HEK293T (cell line): ENCODE results near the gene PSAPL1.

Experiments used
- CTCF ChIA-PET: fragments of 350-600 bp; formaldehyde crosslinking; extraction: SDS; loops from one replicate; lab custom pipeline; 2021; ENCODE audit warnings: antibody characterized with exemption, inconsistent platforms; lab: Yijun Ruan, JAX
- POLR2A ChIA-PET: fragments of 350-600 bp; formaldehyde crosslinking; extraction: SDS; loops from one replicate; lab custom pipeline; 2020; ENCODE audit warnings: antibody characterized with exemption, inconsistent platforms; lab: Yijun Ruan, JAX
- DNase-seq: peaks from one replicate; pipeline ENCODE4 v3.0.0; 2012; ENCODE audit warnings: mixed read lengths; ENCODE audit errors: extremely low spot score
- ARNT ChIP-seq: fragments of 450-650 bp; IDR thresholded peaks from 2 replicates; pipeline ENCODE4 v1.6.1; 2017; ENCODE audit warnings: mild to moderate bottlenecking
- BHLHE40 ChIP-seq: fragments of 450-650 bp; IDR thresholded peaks from 2 replicates; pipeline ENCODE4 v1.6.1; 2016; ENCODE audit warnings: mild to moderate bottlenecking, moderate library complexity, borderline replicate concordance
- CTBP1 ChIP-seq: fragments of 450-650 bp; IDR thresholded peaks from 2 replicates; pipeline ENCODE4 v1.6.1; 2016; ENCODE audit warnings: borderline replicate concordance
- ELF4 ChIP-seq: fragments of 450-650 bp; IDR thresholded peaks from 2 replicates; pipeline ENCODE4 v1.6.1; 2017; ENCODE audit warnings: antibody characterized with exemption
- FOXA1 ChIP-seq: fragments of 450-650 bp; IDR thresholded peaks from 2 replicates; pipeline ENCODE4 v1.6.1; 2016; ENCODE audit warnings: mild to moderate bottlenecking
- FOXK2 ChIP-seq: fragments of 450-650 bp; IDR thresholded peaks from 2 replicates; pipeline ENCODE4 v1.6.1; 2016; ENCODE audit warnings: mild to moderate bottlenecking
- FOXM1 ChIP-seq: fragments of 450-650 bp; IDR thresholded peaks from 2 replicates; pipeline ENCODE4 v1.6.1; 2017; ENCODE audit warnings: mild to moderate bottlenecking, borderline replicate concordance
- HDGF ChIP-seq: fragments of 450-650 bp; IDR thresholded peaks from 2 replicates; pipeline ENCODE4 v1.6.1; 2017; ENCODE audit warnings: antibody characterized with exemption, borderline replicate concordance
- L3MBTL2 ChIP-seq: fragments of 450-650 bp; conservative IDR thresholded peaks from 2 replicates; pipeline ENCODE4 v1.6.1; 2016; ENCODE audit warnings: mild to moderate bottlenecking
- LEF1 ChIP-seq: fragments of 450-650 bp; IDR thresholded peaks from 2 replicates; pipeline ENCODE4 v1.6.1; 2017; ENCODE audit warnings: mild to moderate bottlenecking, borderline replicate concordance
- NFRKB ChIP-seq: fragments of 450-650 bp; IDR thresholded peaks from 2 replicates; pipeline ENCODE4 v1.6.1; 2016; ENCODE audit warnings: mild to moderate bottlenecking, moderate library complexity
- PKNOX1 ChIP-seq: fragments of 450-650 bp; IDR thresholded peaks from 2 replicates; pipeline ENCODE4 v1.6.1; 2016
- SP1 ChIP-seq: fragments of 450-650 bp; IDR thresholded peaks from 2 replicates; pipeline ENCODE4 v1.6.1; 2017
- SUZ12 ChIP-seq: fragments of 450-650 bp; IDR thresholded peaks from 2 replicates; pipeline ENCODE4 v1.6.1; 2016; ENCODE audit warnings: mild to moderate bottlenecking
- TARDBP ChIP-seq: fragments of 450-650 bp; IDR thresholded peaks from 2 replicates; pipeline ENCODE4 v1.6.1; 2016
- ZNF384 ChIP-seq: fragments of 450-650 bp; IDR thresholded peaks from 2 replicates; pipeline ENCODE4 v1.6.1; 2016

PSAPL1 gene

DNA sequence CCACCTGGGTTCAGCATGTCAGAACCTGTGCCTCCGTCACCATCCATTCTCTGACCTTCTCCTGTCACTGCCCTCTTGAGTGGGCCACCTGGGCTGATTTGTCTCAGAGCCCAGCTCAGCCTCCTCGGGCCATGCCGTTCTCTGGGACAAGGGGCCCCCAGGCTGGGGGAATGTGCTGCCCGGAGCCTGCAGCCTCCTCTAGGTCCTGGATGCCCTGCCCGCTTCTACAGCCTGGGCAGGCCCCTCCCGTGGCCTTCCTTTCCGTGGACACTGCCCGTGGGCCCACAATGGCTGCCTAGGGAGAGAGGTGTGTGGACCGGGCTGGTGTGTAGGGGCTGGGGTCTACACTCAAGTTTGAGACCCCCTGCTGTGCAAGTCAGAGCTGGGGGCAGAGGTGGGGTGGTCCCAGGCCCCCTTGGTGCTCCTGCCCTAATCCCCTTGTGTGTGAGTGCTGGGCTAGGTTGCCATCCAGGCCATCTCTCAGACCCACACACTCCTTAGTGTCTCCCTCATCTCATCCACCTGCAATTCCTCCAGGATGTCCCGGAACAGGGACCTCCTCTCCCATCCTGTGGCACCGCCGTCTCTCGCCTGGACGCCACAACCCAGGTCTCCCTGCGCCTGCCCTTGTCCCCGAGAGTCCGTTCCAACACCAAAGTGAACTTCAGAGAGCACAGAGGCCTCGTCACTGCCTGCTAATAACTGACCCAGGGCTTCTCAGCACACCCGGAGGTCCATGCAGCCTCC is 12.4 kb downstream of the PSAPL1 start:
- POLR2A ChIA-PET: no interaction called here
- DNase-seq: no peak
- TF ChIP-seq FOXM1 (no peak), CTBP1 (no peak), ELF4 (no peak), TARDBP (no peak), SP1 (no peak), ZNF384 (no peak), LEF1 (no peak), BHLHE40 (no peak), NFRKB (no peak), L3MBTL2 (no peak)
- CTCF ChIA-PET: no interaction called here

GRCh38 chr4:7421356-7422150 is 13.2 kb downstream of the PSAPL1 start:
- ChIA-PET POLR2A (no interaction called here), CTCF (no interaction called here)
- DNase-seq: no peak

GRCh38 chr4:7420661-7421040 is 14.1 kb downstream of the PSAPL1 start:
- POLR2A ChIA-PET: no interaction called here
- CTCF ChIA-PET: no interaction called here
- TF ChIP-seq HDGF (no peak), LEF1 (no peak), NFRKB (no peak), BHLHE40 (no peak), SUZ12 (no peak), FOXM1 (no peak), FOXK2 (no peak), PKNOX1 (no peak), TARDBP (no peak), ARNT (no peak), FOXA1 (no peak), SP1 (no peak), CTBP1 (no peak), ELF4 (no peak), ZNF384 (no peak), L3MBTL2 (no peak)

More at GRCh38 chr4:7421356-7422150, 13.2 kb downstream of the PSAPL1 start:
- TF ChIP-seq CTBP1 (no peak), FOXA1 (no peak), ZNF384 (no peak), L3MBTL2 (no peak), ELF4 (no peak), NFRKB (no peak), TARDBP (no peak), BHLHE40 (no peak), HDGF (no peak), SP1 (no peak), LEF1 (no peak), FOXM1 (no peak), ARNT (no peak), SUZ12 (no peak), FOXK2 (no peak), PKNOX1 (no peak)

GRCh38 chr4:7419961-7420660 is 14.6 kb downstream of the PSAPL1 start:
- DNase-seq: no peak
- POLR2A ChIA-PET: no interaction called here
- TF ChIP-seq ARNT (no peak), PKNOX1 (no peak), L3MBTL2 (no peak), FOXK2 (no peak), FOXM1 (no peak), TARDBP (no peak), SUZ12 (no peak), CTBP1 (no peak), NFRKB (no peak), ZNF384 (no peak), FOXA1 (no peak), BHLHE40 (no peak), SP1 (no peak), HDGF (no peak), ELF4 (no peak), LEF1 (no peak)
- CTCF ChIA-PET: no interaction called here

More at GRCh38 chr4:7420661-7421040, 14.1 kb downstream of the PSAPL1 start:
- no peak for DNase-seq

- no peak for TF ChIP-seq ARNT
- CTCF ChIA-PET: interaction anchor here (0.6 kb wide), 1 partner anchor 41 kb away, joined by 3 read pairs; no protein-coding TSS in a partner anchor
Measured at GRCh38 chr4:7418131-7418943, 16.4 kb downstream of the PSAPL1 start.

More at GRCh38 chr4:7418131-7418943, 16.4 kb downstream of the PSAPL1 start:
- POLR2A ChIA-PET: no interaction called here
- DNase-seq: no peak
